Keratinocyte (primary cell): ENCODE measurements around the gene GRM3. TPM values are rescaled to one million over a fixed set of nuclear protein-coding genes. Genes with fewer than 3 reads are reported as not detected.

Experiments used
- DNase-seq: peaks from one replicate; pipeline ENCODE4 v3.0.0-alpha.2; 2011; ENCODE audit warnings: low read depth, missing footprints, low spot score
- FAIRE-seq: peaks from 2 replicates; lab custom pipeline; 2011; peaks lifted over from hg19 to GRCh38; lab: Jason Lieb, UNC
- H2AFZ ChIP-seq: 2 replicates; pipeline ENCODE4 v1.6.0; 2012; ENCODE audit warnings: low read length, control low read depth, inconsistent platforms; ENCODE audit not compliant: control insufficient read depth
- H3K27ac ChIP-seq: 2 replicates; pipeline ENCODE4 v1.5.1; 2011; ENCODE audit warnings: low read length; ENCODE audit not compliant: control insufficient read depth, insufficient read depth
- H3K27me3 ChIP-seq: 3 replicates; pipeline ENCODE4 v1.6.0; 2011; ENCODE audit warnings: low read length; ENCODE audit not compliant: control insufficient read depth, insufficient read depth; ENCODE audit errors: extremely low read depth
- H3K36me3 ChIP-seq, 2 experiments: 2 replicates in 1 of 2; 3 replicates in 1 of 2; pipeline ENCODE4 v1.5.1; 2011; ENCODE audit warnings: low read length in 2 of 2, mild to moderate bottlenecking in 1 of 2; ENCODE audit not compliant: control insufficient read depth in 2 of 2, insufficient read depth in 2 of 2; ENCODE audit errors: extremely low read depth in 1 of 2
- H3K4me1 ChIP-seq: 3 replicates; pipeline ENCODE4 v1.5.1; 2011; ENCODE audit warnings: low read length; ENCODE audit not compliant: control insufficient read depth, insufficient read depth; ENCODE audit errors: extremely low read depth
- H3K4me2 ChIP-seq: 3 replicates; pipeline ENCODE4 v1.6.0; 2011; ENCODE audit warnings: low read depth, low read length; ENCODE audit not compliant: control insufficient read depth, insufficient read depth; ENCODE audit errors: extremely low read depth
- H3K4me3 ChIP-seq, 3 experiments: fragments of 200-600 bp in 1 of 3; sonication (generic) in 1 of 3; 2 replicates in 2 of 3; 3 replicates in 1 of 3; pipeline ENCODE4 v1.5.1; 2011 to 2016; ENCODE audit warnings: low read length in 3 of 3, mild to moderate bottlenecking in 3 of 3, control low read depth in 2 of 3, inconsistent platforms in 1 of 3, low read depth in 1 of 3, mixed read lengths in 1 of 3, mixed run types in 1 of 3, moderate library complexity in 1 of 3; ENCODE audit not compliant: control insufficient read depth in 2 of 3, insufficient read depth in 2 of 3; ENCODE audit errors: extremely low read depth in 1 of 3
- H3K79me2 ChIP-seq: 2 replicates; pipeline ENCODE4 v1.6.0; 2012; ENCODE audit warnings: low read length; ENCODE audit not compliant: control insufficient read depth, insufficient read depth
- H3K9ac ChIP-seq: 3 replicates; pipeline ENCODE4 v1.6.0; 2011; ENCODE audit warnings: low read length; ENCODE audit not compliant: control insufficient read depth, insufficient read depth; ENCODE audit errors: extremely low read depth
- H3K9me1 ChIP-seq: 3 replicates; pipeline ENCODE4 v1.6.0; 2011; ENCODE audit warnings: low read length; ENCODE audit not compliant: control insufficient read depth, insufficient read depth; ENCODE audit errors: extremely low read depth
- H3K9me3 ChIP-seq: 2 replicates; pipeline ENCODE4 v1.5.1; 2012; ENCODE audit warnings: low read depth, low read length; ENCODE audit not compliant: control insufficient read depth
- H4K20me1 ChIP-seq: 3 replicates; pipeline ENCODE4 v1.6.0; 2011; ENCODE audit warnings: low read length; ENCODE audit not compliant: control insufficient read depth, insufficient read depth; ENCODE audit errors: extremely low read depth
- CTCF ChIP-seq, 3 experiments: IDR thresholded peaks in 1 of 3; conservative IDR thresholded peaks in 1 of 3; optimal IDR thresholded peaks in 1 of 3; 2 replicates in 2 of 3; 3 replicates in 1 of 3; pipeline versions ENCODE3 to v1.5.1; 2011; ENCODE audit warnings: low read length in 3 of 3, mild to moderate bottlenecking in 3 of 3, moderate library complexity in 2 of 3, control low read depth in 1 of 3, inconsistent platforms in 1 of 3; ENCODE audit not compliant: insufficient read depth in 2 of 3; ENCODE audit errors: extremely low read depth in 1 of 3
- EZH2 ChIP-seq: IDR thresholded peaks from one replicate; pipeline ENCODE4 v1.6.1; 2012; ENCODE audit warnings: inconsistent platforms, mild to moderate bottlenecking, low read length, moderate library complexity
- dilution Hi-C: fragments of 300-500 bp; cut with MboI; formaldehyde crosslinking; loops from one replicate; pipeline ENCODE4 v1.7.0; 2020; ENCODE audit warnings: low sequenced_read_pairs; ENCODE audit not compliant: extremely low pct_ligation_motif_present
- polyA plus RNA-seq, 5 experiments: library from polyadenylated mRNA; depleted of rRNA in 3 of 5; stranded (reverse) in 3 of 5; stranded (forward) in 1 of 5; unstranded in 1 of 5; fragments of >200 nt; gene quantifications; 1 replicate in 1 of 5; 2 replicates in 3 of 5; 3 replicates in 1 of 5; pipeline versions ENCODE4 v1.2.1 to v1.2.3, GENCODE V29; 2011 to 2012; ENCODE audit warnings: missing spikeins in 2 of 5, low read depth in 1 of 5, low replicate concordance in 1 of 5

GRM3 gene
- polyA plus RNA-seq, 1 donor (not counting 4 experiments of a cell fraction or from before 2014, with no cell fraction given), result not detected

GRCh38 chr7:86867163-86867762 is 223.6 kb downstream of the GRM3 start:
- Histone ChIP-seq H3K4me1 (no peaks in the 10 kb centered on the region), H3K9ac (no peak overlapping the region), H3K4me2 (no peak overlapping the region), H3K9me1 (no peaks in the 10 kb centered on the region), H3K79me2 (no peaks in the 10 kb centered on the region), H3K4me3 (no peak overlapping the region), H2AFZ (no peak overlapping the region), H3K27ac (no peak overlapping the region), H3K36me3 (no peaks in the 10 kb centered on the region), H4K20me1 (no peaks in the 10 kb centered on the region), H3K27me3 (no peaks in the 10 kb centered on the region), H3K9me3 (no peaks in the 10 kb centered on the region)
- TF ChIP-seq EZH2, result no peak
- TF ChIP-seq CTCF (optimal IDR thresholded peaks at IDR 0.05 in 1 of 3, IDR thresholded peaks at IDR 0.05 in 1 of 3, conservative IDR thresholded peaks at IDR 0.05 in 1 of 3; ENCODE audit: extremely low read depth in 1 of 3, insufficient read depth in 2 of 3, low read length in 3 of 3), result no peak
- FAIRE-seq (no peak), DNase-seq (no peak)
- dilution Hi-C loops, result no loop called here

- Histone ChIP-seq H3K4me3 (no peak overlapping the region), H4K20me1 (no peaks in the 10 kb centered on the region), H3K27ac (no peak overlapping the region), H3K4me1 (no peaks in the 10 kb centered on the region), H3K36me3 (no peaks in the 10 kb centered on the region), H3K9me3 (no peaks in the 10 kb centered on the region), H3K4me2 (no peak overlapping the region), H3K79me2 (no peaks in the 10 kb centered on the region), H2AFZ (no peak overlapping the region), H3K27me3 (no peaks in the 10 kb centered on the region), H3K9me1 (no peaks in the 10 kb centered on the region), H3K9ac (no peak overlapping the region)
- no peak for DNase-seq
- TF ChIP-seq EZH2 (no peak), CTCF (optimal IDR thresholded peaks at IDR 0.05 in 1 of 3, IDR thresholded peaks at IDR 0.05 in 1 of 3, conservative IDR thresholded peaks at IDR 0.05 in 1 of 3; ENCODE audit: extremely low read depth in 1 of 3, insufficient read depth in 2 of 3, low read length in 3 of 3) (no peak)
- FAIRE-seq, result no peak
- dilution Hi-C loops, result no loop called here
Observed at GRCh38 chr7:86876146-86876545, 232.4 kb downstream of the GRM3 start.
